ENCODE measurements around the gene ZNF22.

GRCh38 chr10:44966816-44967509 lies 33.8 kb upstream of the ZNF22 start:
- TF ChIP-seq EZH2 (IDR thresholded peaks at IDR 0.05; ENCODE audit: borderline replicate concordance) (no peak), CTCF (IDR thresholded peaks at IDR 0.05; ENCODE audit: poor library complexity) (peak; percentile 21), EZH2phosphoT487 (IDR thresholded peaks at IDR 0.05; ENCODE audit: low read depth, severe bottlenecking, unreplicated experiment) (no peak)

All from hepatocyte (in vitro differentiated cells).